HEK293 (cell line): Measurements from ENCODE around the gene MTFR1L.

ENCODE experiments used
- ZBTB8A ChIP-seq: fragments of 450-650 bp; formaldehyde crosslinking; IDR thresholded peaks from 2 replicates; pipeline ENCODE4 v1.5.1; 2016; ENCODE audit warnings: missing biosample characterization, missing genetic modification characterization
- TF ChIP-seq, protein P1 (sequence below): fragments of 450-650 bp; formaldehyde crosslinking; IDR thresholded peaks from 2 replicates; pipeline ENCODE4 v1.5.1; 2016; ENCODE audit warnings: missing biosample characterization, missing genetic modification characterization, borderline replicate concordance
- TF ChIP-seq, protein P2 (sequence below): fragments of 450-650 bp; formaldehyde crosslinking; IDR thresholded peaks from 2 replicates; pipeline ENCODE4 v1.5.1; 2016; ENCODE audit warnings: missing biosample characterization, missing genetic modification characterization

DNA sequence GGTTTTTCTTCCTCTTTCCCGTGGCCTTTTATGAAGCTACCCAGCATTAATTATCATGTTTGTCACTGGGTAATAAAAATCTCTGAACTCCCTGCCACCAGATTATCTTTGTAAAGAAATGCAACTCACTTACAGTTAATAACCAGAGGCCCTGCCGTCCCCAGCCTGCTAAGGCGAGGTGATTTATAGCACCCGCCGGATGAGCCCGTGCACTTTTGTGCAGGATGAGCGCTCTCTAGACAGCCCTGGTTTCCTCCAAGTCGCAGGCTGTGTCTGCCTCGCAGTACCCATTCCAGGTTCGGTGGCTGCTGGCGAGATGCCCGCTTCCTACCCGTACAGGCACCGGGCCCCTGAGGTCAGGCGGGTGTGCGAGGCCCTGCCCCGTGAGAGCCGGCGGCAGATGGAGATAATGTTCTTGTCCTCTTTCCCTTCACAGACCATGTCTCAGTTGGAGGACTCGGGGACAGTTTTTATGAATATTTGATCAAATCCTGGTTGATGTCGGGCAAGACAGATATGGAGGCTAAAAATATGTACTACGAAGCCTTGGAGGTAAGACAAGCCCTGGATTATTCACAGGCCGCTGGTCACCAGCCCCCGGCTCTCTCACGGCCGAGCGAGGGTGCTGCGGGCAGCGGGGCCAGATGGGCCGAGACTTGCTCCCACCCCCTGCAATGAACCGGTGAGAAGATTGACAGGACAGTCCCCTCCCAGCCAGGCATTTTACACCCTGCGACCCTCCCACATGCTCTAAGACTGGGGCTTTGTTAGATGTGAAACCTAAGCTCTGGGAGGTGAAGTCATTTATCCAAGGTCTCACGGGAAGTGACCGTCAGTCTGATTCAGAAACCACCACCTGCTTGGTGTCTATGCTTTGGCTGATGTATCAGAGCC, 48.3 kb upstream of the MTFR1L start:
- TF ChIP-seq ZBTB8A = peak; percentile 59
- TF ChIP-seq, protein P1, sequence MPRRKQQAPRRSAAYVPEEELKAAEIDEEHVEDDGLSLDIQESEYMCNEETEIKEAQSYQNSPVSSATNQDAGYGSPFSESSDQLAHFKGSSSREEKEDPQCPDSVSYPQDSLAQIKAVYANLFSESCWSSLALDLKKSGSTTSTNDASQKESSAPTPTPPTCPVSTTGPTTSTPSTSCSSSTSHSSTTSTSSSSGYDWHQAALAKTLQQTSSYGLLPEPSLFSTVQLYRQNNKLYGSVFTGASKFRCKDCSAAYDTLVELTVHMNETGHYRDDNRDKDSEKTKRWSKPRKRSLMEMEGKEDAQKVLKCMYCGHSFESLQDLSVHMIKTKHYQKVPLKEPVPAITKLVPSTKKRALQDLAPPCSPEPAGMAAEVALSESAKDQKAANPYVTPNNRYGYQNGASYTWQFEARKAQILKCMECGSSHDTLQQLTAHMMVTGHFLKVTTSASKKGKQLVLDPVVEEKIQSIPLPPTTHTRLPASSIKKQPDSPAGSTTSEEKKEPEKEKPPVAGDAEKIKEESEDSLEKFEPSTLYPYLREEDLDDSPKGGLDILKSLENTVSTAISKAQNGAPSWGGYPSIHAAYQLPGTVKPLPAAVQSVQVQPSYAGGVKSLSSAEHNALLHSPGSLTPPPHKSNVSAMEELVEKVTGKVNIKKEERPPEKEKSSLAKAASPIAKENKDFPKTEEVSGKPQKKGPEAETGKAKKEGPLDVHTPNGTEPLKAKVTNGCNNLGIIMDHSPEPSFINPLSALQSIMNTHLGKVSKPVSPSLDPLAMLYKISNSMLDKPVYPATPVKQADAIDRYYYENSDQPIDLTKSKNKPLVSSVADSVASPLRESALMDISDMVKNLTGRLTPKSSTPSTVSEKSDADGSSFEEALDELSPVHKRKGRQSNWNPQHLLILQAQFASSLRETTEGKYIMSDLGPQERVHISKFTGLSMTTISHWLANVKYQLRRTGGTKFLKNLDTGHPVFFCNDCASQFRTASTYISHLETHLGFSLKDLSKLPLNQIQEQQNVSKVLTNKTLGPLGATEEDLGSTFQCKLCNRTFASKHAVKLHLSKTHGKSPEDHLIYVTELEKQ = peak; percentile 57; the same call in 1 of the 2 replicates
- TF ChIP-seq, protein P2, sequence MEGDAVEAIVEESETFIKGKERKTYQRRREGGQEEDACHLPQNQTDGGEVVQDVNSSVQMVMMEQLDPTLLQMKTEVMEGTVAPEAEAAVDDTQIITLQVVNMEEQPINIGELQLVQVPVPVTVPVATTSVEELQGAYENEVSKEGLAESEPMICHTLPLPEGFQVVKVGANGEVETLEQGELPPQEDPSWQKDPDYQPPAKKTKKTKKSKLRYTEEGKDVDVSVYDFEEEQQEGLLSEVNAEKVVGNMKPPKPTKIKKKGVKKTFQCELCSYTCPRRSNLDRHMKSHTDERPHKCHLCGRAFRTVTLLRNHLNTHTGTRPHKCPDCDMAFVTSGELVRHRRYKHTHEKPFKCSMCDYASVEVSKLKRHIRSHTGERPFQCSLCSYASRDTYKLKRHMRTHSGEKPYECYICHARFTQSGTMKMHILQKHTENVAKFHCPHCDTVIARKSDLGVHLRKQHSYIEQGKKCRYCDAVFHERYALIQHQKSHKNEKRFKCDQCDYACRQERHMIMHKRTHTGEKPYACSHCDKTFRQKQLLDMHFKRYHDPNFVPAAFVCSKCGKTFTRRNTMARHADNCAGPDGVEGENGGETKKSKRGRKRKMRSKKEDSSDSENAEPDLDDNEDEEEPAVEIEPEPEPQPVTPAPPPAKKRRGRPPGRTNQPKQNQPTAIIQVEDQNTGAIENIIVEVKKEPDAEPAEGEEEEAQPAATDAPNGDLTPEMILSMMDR (tag by site-specific recombination) = no peak
